Retina (tissue), 1 donor: Measurements from ENCODE around the gene CADPS.
A peak's percentile ranks its signal among the peaks of the same experiment; 100 is the strongest.

ENCODE experiments used
- DNase-seq: peaks from one replicate; pipeline ENCODE4 v3.0.0-alpha.2; 2016

Gene CADPS

DNA sequence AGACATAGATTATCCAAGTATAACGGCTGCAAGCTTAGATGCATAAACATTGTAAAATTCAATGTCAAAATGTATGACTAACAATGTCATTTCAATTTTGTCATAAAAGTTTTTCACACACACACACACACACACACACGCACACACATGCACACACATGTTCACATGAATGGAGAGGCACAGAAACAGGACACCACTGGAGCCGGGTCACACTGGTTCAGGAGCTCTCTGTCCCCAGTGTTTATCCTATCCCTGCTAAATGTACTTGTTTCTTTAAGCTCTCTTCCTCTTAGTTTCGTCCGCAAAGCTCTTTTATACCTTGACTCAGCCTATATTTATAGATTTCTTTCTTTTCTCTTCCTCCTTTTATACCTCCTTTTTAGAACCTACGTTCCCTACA, 249.9 kb downstream of the CADPS start:
- DNase-seq = peak; percentile 33

DNA sequence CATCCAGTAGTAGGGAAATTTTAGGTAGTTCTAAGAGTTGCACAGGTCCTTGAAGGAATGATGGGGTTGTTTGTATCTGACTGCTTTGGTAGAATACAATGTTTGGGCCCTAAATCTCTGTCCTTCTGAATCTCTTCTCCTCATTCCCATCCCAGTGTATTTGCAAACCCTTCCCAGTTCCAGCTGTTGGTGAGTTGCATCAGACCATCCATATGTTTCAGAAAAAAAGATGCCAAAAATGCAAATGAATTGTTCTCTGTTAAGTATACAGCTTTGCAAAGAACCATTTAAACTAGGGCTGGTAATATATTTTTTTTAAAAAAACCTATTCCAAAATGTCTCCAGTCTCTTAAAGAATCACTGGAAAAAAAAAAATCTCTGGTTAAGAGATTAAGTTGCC, 251.0 kb downstream of the CADPS start:
- no peak for DNase-seq

DNA sequence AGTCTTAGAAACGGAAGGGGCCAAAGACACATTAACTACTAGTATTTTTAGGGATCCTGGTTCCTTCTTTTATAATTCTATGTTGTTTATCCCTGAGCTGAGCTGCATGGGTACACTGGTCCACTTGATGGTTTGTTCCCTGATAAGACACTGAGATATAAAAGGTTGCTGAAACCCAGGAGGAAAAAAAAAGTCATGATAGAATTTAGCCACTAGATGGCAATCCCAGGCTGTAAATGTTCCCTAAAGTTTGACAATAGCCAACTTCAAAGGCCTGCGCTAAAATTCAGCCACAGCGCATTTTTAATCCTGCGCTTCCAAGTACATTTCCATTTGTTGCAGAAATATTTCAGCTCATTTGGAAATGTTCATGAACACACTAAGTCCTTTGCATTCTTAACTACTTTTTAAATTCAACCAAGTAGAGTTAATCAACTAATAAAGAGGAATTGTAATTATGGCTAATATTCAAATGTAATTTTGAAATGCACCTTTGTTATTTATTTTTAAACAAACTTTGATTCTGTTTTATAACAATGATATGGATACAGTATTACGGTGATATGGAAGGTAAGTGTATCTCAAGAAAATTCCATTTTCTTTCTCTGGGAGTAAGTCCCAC, 252.6 kb downstream of the CADPS start:
- peak; percentile 74 for DNase-seq

DNA sequence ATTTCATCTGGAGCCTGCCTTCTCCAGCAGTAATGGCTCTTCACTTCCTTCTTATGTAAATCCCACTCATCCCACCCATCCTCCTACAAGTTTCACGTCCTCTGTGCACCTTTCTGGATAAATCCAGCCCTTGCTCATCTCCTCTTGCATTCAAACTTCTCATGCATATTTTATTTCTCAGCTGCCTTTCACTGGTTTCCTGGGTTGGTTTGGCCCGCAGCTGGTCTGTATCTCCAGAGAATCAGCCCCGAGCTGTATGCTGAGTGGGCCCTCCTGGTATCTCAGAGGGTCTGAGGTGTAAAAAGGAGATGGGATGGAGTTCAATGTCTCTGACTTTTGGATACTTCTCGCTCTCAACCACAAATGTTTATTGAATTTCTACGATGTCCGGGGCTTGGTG, 253.3 kb downstream of the CADPS start:
- DNase-seq = peak; percentile 48

DNA sequence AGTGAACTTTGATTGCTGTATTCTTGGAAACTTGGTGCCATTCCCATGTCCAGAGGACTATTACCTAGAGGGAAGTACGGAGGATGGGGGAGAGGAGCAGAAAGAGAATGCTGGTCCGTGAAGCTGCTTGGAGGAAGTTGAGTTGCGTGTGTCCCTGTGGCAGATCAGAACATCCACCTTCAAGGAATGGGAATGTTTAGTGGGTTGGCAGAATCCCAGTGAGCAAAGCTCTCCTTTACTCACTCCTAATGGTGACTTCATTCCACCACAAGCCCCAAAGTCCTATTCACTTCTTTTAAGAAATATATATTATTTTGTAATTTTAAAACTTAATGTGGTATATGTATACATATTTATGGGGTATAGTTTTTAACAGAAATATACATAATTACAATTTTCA, 254.0 kb downstream of the CADPS start:
- no peak for DNase-seq

DNA sequence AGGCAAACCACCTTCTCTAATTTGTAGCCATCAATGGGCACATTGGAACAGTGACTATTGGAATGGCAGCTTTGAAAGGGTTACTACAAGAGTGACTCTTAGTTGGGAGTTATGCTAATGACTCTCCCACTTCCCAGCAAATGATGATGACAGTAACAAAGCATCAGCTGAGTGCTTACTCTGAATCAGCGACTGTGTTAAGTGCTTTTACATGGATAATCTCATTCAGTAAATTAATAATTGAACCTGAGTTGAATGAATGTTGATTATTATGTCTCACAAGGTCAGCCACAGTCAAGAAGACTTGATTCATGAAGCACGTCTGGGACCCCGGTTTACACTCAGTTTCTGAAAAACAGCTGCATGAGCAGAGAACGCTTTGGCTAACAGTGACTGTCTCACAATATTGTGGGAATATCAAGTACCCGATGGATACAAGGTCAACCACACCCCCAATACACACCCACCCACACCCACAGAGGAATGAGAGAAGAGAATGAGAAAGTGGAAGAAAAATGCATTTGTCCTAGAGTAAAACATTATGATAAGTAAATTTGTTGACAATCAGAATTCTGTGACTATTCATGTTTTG, 259.9 kb downstream of the CADPS start:
- no peak for DNase-seq

DNA sequence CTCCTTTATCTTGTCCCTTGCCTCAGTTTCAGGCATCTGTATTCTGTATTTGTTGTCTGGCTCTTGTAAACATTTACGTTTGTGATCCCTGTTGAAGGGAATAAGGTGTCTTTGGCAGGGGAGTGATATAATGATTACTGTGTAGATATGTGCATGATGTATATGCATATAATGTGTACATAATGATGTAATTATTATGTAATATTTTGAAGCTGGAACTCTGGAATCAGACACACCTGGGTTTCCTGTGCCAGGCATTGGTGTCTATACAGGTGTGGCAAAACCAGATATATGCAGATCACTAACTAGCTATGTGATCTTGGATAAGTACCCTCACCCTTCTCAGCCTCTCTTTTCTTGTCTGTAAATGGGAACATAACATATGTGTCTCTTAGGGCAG, 260.7 kb downstream of the CADPS start:
- DNase-seq = no peak

DNA sequence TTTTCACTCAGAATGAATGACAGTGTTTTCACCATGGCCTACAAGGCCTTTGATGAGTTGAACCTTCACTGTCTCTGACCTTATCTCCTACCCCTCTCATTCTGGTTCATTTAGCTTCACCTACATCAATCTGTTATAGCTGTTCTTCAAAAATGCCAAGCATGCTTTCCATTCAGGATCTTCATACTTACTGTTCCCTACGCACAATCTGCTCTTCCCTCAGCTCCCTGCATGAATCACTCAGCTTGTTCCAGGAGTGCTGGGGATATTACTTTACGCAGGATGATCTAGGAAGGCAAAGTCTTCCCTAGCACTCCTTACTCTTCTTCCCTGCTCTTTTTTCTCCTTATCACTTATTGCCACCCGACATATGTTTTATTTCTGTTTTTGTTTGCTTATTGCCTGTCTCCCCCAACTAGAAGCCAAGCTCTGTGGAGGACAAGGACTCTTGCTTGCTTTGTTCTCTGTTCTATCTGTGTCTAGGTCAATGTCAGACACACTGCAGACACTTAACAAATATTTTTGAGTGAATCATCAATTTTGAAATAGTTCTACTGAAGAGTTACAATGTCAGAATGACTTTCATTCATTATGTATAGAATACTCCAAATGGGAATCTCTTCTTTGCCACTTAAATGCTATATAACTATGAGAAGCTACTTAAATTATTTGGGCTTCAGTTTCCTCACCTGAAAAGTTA, 263.5 kb downstream of the CADPS start:
- no peak for DNase-seq

DNA sequence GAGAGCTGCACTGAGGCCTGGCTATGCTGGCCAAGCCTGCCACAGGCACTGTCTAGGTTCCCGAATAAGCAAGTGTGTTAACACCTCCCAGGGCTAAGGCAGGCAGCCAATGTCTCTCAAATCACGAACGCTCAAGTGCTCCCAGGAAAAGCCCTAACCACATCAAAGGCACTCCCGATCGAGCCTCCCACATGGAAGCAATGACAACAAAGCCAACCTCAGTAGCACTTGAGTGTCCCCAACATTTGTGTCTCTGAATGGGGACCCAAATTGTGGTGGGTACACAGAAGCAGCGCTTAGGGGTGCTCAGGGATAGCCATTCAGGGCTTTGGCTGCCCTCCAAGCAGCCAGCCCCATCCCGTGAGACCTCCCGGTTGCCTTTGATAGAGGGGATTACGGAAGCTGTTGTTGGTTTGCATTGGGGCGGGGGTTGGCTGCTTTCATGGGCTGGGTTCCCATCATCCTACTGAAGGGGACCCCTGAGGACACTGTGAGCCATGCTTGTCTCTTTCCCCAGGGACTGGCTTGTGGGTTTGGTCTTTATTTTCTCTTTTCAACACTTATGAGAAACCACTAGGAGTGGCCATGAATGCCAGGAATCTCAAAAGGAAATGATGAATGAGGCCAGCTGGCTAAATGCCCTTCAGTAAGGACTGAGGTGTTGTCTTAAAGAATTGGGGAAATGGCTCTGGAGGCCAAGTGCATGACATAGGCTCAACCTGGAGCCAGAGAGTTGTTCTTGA, 267.8 kb downstream of the CADPS start:
- no peak for DNase-seq

DNA sequence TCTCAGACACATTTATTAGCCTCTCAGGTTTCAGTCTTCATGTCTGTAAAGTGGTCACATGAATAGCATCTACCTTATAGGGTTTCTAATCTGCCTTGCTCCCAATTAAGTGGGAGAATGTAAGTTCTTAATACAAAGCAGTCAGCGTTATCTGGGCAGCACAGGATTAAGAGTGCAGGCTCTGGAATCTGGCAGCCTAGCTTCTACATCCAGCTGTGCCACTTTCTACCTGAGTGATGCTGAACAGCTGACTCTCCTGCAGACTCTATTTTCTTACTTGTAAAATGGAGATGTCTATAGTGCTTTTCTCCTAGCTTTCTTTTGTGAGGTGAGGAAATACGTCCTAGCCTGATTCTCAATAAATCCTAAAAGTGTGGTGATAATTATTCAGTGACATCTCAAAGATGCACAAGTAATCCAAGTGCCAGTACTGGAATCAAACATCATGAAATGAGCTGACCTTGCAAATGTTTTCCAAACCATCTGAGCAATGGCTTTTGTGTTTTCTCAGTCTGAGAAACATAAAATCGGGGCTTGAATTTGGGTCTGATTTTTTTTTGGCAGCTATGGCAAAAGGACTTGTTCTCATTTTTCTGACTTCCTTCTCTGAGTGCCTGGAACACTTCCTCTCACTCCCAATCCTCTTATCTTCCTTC, 269.7 kb downstream of the CADPS start:
- DNase-seq = no peak

DNA sequence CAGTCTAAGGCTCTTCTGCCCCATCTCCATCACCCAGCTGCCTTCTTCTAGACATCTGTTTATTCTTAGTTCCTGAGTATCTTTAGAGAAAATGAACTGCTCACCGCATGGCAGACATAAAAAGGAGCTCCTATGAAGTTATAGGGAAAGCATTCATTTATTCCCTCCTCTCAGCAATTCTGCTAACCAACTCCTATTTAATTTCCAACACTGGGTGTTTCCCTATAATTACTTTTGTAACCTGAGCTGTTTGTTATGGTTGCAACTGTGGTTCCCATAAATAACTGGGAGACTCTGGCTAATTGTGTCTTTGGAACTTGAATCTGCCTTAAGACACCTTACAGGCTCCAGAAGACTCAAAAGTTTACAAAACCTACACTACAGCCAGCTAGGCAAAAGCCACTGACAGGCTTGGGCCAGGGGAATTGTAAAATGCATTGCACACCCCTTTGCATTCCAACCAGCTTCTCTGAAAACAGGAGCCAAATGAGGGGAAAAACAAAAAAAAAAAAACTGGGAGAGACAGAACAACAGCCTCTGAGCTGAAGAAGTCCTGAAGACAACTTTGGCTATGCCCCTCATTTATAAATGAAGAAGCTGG, 270.4 kb downstream of the CADPS start:
- DNase-seq = no peak

DNA sequence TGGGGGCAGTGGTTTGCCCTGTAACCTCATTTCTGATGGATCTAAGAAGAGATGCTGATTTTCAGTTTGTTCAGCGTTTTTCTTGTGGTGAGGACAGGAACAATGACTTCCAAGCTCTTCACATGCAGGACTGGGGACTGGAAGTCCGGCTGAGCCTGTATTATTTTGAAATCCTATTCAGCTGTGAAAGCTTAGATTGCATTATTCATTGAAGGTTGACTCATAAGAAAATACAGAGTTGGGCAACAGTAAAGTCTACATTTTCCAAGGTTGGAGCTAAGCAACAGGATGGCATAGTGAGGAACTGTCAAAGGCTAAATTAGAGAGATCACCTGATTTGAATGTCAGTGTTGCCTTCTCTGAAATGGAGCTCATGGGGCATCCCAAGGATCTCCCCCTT, 270.9 kb downstream of the CADPS start:
- no peak for DNase-seq

DNA sequence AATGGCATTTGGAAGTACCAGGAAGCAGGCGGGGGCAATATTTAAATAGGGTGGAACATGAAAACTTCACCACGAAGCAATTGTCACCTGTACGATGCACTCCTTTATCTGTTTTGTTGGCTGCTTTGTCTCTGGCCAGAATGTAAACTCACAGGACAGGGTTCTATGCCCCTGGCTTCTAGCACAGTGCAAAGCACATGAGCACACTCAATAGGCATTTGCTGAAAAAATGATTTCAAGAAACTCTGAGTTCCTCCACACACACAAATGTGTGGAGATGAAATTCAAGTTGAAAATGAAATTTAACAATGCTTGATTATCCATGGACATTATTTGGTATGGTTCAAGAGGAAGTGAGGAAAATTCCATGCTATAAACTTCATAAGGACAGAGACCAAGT, 272.2 kb downstream of the CADPS start:
- no peak for DNase-seq

DNA sequence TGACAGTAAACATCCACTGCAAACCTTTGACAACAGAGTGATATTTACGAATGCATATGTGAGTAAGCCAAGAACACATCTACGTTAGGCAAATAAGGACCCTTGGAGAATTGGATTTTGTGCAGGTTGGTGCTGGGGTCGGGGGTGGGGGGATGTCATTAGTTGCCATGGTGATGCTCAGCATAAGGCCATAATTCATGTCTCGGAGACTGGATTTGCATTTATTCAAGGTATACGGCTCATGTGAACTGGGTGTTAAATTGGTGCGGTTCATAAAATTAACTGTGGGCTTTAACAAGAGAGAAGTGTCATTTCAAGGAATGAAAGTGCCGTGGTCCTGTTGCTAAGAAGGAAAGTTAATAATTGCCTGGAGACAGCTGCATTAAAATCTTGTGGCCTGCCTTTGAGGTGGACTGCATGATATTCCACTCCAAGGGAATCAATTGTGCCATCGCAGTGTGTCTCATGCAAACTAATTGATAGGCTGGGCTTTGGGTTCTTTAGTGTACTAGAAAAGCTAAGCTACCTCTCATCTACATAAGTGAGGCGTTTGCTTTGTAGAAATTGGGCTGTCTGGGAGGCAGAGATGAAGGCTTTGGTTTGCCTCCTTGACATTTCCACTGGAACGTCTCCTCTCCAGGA, 273.0 kb downstream of the CADPS start:
- no peak for DNase-seq

DNA sequence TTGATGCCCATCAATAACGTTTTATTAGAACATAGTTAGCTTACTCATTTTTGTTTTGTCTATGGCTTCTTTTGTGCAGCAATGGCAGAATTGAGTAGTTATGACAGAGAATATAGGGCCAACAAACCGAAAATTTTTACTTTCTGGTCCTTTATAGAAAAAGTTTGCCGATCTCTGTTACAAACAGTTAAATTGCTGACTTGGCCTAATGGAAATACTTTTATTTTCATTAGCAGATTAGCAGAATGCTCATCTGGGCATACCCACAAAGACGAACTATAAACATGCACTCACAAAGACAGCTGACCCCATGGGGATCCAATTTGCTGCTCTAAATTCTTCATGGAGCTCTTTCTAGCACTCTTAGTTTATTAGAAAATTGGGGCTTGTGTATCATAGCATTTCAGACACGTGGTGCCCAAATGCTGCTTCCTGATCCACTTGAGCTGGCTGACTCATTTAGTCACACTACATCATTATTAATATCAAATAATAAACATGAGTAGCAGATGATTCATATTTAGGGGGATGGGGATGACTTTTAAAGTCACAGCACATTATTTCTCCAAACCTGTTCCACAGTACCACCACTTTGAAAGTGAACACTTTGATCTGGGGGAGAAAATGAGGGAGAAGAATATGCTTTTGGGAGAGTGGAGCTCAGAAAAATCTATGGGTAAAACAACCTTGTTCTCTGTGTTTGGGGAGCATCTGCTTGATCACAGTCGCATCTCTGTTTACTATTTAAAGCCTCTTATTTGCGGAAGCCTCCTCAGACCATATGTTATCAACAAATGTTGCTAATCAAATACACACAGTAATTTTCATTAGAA, 273.8 kb downstream of the CADPS start:
- peak; percentile 34 for DNase-seq

DNA sequence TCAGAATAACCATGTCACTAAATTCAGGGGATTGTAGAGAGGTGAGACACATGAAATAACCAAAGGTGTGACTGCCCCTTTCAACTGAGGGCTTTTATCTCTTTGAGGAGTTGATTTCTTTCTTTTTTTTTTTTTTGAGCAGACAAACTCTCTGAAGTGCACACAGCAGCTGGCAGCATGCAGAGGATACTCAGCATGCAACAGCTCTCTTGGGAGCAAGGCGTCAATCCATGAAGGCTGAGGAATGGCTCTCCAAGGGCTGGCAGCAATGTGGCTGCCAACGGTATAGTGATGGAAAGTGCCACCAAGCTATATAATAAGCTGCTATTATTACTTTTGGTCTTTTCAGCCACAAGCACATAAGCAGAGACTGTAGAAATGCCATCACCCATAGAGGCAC, 275.2 kb downstream of the CADPS start:
- DNase-seq = no peak

DNA sequence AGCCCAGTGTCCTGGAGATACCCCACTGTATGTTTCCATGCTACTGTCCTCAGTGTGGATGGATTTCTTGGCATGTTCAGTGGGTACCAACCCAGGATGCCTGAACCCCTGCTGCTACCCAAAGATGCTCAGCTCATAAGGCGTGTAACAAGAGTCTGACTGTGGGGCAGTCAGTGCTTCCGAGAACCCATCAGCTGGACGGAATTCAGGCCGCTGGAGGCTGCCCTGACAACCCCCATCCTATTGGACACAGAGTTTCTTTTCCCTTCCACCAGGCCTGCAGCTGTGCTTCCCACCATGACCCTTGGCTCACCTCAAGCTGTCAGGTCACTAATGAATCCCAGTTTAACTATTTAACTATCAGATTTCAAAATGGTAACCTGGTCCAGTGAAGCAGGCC, 277.7 kb downstream of the CADPS start:
- no peak for DNase-seq

DNA sequence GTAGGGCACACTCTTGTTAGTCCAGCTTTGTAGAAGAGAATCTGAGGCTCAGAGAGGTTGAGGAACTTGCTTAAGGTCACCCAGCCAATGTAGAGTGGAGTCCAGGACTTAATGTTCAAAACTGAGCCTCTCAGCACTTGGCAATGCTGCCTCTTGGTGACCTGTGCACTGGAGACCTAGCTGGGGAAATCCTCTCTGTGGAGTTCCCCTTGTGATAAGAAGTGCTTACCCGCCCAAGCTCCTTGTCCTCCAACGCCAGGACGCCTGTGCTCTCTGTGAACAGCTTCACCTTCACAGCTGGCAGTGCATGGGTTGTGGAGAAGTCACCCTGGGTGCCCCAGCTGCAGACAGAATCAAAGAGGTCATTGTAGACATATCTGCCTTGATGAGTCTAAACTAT, 282.8 kb downstream of the CADPS start:
- no peak for DNase-seq

DNA sequence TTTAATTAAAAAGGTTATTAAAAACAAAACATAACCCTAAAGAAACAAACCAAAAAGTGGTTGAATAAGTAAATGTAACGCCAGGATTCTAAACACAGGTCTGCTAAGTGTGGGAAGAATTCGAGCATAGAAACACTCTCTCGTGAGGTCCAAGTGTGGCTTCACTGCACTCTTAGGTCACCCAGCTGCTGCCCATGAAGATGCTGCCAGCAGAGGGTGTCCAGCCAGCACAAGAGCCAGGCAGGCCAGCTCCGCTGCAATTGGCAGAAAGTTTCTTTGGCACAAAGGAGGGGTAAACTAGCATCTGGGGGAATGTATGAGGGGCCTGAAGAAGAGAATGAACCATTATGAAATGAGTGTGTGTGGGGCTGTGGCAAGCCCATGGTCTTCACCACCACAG, 286.1 kb downstream of the CADPS start:
- no peak for DNase-seq

DNA sequence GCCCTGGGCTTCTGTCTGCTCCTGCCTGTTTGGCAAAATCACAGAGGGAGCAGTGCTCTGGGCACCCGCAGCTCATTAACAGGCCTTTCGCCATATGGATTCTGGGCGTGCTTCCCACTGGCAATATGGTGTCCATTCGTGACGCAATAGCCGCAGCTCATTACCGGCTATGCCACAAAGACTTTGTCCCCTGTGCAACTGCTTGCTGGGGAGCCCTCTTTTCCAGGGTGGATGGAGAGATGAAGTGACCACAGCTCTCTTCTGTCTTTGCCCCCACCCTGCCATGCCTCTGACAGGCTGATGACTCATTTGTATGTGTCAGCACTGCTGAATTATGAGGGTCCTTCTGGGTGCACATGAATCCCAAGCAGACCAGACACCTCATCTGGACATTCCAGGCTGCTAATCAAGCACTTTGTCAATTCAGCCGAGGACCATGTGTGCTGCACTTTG, 287.6 kb downstream of the CADPS start:
- DNase-seq = no peak

DNA sequence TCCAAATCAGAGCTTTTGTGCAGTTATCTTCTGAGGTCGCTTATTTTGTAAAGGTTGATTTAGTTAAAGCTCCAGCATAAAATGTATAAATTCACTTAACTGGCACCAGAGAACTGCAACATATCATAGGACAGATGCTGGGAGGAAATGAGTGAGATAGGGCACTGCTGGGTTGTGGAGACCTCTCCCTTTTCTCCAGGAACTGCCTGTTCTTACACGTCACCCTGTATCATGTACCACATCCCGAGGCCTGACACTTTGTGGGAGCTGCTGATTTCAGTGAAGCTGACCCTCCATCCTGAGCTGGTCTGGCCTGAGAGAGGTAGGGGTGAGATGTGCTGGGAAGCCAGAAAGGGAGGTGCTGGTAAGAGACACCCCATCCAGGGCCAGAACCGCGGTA, 288.0 kb downstream of the CADPS start:
- DNase-seq = no peak
